NCI-H446 treated with DMSO at 0.1 percent for 48 hours (cell line): ENCODE measurements around the gene FAM3B.

ENCODE experiments used
- DNase-seq: peaks from one replicate; lab custom pipeline; 2025; lab: John Stamatoyannopoulos, UW

FAM3B gene

DNA sequence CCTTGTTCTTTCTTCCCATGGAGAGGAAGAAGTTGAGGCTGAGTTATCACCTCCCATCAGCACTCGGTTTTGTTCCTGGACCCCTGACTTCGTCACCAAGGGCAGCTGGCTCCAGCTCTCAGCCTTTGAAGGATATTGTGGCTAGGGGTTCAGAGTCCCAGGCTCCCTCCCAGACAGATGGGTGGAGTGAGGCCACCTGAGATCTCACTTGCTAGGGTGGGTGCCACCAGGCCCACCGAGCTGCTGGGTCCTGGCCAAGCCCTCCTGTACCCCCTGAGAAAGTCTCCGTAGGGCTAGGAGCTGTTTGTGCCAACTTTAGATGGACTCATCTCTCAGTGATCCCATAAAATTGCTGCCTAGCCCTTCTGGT is 52.1 kb downstream of the FAM3B start:
- no peak for DNase-seq

DNA sequence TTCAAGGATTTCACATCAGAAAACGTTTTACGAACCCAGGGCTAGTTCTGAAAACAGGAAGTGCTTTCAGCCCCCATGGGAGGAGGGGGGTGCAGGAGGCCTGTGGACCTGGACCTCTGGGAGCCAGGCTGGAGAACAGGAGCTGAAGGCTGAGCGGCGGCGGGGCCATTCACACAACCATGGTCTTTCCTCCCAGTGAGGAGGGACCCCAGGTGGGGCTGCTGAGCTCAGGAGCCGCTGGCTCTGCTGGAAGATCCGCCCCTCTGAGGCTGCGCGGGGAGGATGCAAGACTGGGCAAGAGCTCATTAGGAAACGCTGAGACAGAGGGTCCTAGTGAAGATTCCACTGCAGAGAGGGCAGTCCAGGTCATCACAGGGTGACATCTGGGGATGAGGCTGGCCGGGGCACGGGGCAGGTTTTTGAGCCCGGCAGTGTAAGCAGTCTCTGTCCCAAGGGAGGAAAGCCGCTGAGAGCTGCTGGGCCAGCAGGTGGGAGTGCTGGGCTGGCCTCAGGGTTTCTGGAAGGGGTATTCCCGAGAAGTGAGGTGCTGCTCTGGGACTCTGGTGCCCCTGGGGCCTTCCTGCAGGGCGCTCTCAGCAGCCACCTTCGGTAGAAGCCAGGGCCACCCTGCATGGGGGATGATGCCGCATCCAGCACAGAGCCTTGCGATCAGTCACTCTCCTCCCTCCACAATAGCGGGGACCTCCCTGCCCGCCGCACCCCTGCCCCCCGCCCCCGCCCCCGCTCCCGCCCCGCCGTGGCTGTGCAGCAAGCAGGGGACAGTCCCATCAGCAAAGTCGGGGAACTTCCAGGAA is 52.7 kb downstream of the FAM3B start:
- no peak for DNase-seq

DNA sequence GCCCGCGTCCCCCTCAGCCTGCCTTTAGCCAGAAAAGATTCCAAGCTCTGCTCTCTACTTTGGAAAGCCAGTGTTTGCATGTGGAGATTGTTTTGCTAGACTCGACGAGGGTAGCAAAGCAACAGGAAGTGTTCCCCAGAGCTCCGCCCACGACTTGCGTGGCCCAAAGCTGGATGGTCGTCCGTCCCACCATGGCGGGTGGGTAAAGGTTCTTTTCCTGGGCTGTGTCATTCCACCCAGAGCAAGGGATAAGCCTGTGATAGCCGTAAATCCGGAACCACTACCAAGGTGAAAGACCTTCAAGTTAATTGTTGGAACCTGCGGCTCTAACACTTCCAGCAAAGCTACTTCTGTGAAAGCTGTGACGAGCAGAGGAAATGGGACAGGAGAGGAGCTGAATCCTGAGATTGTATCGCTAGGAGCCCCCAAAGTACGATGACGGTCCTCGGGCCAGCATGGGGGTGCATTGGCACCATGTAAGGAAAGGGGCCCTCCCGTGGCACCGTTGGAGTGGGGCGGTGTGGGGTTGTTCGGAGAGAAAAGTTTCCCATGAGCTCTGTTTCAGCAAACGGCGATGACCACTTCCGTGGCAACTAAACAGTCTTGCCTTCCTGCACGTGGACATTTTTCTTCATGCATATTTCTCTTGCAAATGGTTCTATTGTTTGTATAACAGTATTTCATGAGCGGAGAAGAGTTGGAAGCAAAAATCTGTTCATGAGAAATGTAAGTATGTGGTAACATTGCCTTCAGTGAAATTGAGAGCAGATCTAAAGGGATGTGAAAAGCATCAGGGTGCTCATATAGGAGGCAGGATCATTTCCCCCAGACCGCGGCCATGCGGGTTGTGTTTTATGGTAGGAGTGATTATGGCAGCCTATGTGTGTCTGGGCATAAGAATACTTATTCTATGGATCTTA is 53.6 kb downstream of the FAM3B start:
- no peak for DNase-seq

DNA sequence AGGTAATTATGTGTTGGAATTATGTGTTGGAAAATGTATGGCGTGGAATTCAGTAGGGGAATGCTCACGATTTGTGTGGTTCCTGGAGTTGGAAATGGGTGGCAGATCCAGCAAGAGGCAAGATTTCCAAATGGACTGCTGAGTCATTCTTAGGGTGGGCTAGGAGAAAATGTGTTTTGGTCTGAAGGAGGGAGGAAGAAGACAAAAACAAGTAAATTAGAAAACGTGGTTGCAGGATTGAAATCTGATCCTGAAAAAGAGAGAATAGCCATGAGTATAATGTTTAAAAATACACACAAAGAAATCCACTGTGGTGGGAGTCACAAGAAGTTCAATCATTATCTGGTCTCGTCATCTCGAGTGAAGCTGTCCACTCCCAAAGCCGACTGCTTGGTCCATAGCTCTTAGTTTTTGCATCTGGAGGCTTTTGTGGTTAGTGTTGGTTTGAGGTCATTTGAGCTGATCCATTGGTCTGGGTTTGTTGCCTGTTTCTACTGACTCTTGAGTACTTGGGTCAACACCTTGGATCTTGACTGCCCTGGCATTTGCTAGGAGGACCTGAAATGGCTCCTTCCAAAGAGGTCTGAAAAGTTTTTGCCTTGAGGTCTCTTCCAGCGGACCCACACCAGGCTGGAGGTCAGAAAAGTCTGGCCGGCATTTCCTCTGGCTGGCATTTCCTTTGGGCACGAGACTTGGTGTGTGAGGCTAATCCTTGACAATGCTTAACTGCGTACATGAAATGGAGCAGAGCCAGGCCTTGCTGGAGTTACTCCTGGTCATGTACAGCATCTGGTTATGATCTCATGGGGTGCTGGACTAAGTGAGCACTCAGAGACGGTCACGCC is 54.5 kb downstream of the FAM3B start:
- DNase-seq, result no peak

DNA sequence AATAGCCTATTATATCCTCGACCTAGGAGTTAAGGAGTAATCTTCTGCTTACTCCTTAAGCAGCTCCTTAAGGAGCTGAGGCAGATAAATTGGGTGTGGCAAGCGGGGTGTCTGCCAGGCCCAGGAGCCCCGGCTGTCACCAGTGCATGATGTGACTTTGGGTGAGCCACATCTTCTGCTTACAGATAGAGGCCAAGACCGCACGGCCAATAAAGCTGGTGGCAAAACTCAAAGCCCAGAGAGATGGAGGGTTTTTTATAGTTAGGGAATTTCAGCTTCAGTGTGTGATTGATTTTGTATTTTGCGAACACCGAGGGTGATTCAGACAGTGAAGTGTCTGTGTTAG is 55.1 kb downstream of the FAM3B start:
- no peak for DNase-seq

DNA sequence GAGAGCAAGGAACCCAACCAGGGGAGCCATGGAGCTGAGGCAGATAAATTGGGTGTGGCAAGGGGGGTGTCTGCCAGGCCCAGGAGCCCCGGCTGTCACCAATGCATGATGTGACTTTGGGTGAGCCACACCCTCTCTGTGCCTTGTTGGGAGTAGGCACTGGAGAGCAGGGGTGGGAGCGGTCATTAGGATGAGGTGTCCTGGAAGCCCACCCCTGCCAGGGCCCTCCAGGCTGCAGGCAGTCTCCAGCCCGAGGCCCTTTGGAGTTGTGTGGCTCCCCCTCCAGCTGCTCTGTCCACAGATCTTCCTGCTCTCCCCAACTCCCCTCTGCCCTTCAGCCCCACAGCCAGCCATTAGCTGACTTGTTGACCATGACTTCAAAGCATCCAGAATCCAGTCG is 56.7 kb downstream of the FAM3B start:
- DNase-seq, result no peak

DNA sequence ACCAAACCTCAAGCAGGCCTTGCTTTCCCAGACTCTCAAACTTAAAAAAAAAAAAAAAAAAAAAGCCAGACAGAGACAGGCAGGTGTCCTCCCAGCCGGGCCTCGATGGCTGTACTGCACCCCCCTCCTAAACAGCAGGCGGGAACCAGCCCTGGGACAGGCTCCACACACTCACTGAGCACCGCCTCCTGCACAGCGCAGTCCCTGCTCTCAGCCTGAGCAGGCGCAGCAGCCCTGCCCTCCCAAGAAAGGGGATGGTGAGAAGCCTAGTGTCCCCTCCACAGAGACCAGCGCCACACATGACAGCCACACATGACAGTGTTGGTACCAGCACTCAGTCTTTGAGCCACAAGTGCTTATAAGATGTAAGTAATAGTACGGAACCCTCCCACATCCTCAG is 57.2 kb downstream of the FAM3B start:
- no peak for DNase-seq

DNA sequence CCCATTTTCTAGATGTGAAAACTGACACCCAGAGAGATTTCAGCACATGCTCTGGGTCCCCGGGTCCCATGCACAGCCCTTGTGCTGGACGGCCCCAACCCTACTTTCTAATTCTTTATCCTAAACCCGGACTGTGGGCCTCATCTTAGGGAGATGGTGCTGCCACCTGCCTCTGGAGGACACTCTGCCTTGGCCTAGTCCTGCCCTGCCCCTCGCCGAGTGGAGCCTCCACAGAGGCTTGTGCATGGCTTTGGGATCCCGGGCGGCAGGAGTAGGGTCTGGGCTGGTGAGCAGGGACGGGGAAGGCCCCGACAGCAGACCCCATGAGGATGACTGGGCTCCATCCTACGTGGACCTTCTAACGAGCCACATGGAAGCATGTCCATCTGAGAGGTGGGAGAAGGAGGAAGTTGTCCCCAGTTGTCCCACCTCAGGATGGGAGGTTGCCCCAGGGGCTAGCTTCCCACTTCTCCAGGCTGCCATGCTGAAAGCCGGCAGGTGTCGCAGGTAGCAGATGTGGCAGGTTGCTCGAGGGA is 57.6 kb downstream of the FAM3B start:
- DNase-seq, result no peak

DNA sequence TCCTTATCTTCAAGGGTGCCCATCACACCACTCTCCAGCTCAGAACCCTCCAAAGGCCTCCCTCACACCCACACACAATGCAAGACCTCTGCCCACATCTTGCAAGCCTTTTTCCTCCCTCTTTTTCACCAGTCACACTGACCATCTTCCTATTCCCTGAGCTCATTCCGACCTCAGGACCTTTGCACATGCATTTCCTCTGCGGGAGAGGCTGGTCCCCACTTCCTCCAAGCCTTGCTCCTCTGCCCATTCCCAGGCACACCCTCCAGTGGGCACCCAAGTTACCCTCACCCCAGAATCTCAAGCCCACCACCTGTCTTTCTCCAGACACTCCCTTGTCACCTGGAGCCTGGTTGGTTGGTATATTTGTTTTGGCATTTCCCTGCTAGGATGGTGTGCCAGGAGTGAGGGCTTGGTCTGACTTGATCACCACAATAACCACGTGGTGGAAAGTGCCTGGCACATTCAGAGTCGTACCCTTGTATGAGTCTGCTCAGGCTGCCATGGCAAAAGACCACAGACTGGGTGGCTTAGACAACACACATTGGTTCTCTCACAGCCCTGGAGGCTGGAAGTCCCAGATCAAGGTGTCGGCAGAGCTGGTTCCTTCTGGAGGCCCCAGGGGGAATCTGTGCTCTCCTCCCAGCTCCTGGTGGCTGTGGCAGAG is 58.4 kb downstream of the FAM3B start:
- DNase-seq, result no peak

DNA sequence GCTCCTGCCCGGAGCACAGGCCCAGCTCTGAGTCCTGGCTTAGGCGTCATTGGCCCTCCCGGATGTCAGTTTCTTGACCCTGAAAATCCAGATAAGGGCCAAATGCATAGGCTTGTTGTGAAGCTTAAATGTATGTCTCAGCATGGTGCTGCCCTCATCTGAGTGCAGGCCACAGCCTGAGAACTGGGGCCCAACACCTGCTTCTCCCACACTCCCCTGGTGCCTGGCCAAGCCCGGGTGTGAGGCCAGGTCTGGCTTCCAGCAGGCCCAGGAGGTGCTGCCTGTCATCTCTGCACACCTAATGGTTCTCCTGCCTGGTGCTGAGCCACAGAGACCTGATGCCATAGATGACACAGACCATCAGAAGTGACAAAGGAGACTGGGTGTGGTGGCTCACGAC is 59.3 kb downstream of the FAM3B start:
- no peak for DNase-seq

DNA sequence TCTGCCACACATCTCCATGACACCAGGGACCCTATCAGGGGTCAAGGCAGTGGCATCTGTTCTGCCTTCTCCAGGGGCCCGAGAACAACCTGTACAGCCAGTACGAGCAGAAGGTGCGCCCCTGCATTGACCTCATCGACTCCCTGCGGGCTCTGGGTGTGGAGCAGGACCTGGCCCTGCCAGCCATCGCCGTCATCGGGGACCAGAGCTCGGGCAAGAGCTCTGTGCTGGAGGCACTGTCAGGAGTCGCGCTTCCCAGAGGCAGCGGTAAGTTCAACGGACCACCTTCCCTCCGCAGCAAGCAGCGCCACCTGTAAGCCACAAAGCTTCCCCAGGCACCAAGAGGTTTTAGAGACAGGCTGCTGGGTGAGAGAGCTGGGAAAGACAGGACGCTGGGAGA is 61.1 kb downstream of the FAM3B start:
- no peak for DNase-seq

DNA sequence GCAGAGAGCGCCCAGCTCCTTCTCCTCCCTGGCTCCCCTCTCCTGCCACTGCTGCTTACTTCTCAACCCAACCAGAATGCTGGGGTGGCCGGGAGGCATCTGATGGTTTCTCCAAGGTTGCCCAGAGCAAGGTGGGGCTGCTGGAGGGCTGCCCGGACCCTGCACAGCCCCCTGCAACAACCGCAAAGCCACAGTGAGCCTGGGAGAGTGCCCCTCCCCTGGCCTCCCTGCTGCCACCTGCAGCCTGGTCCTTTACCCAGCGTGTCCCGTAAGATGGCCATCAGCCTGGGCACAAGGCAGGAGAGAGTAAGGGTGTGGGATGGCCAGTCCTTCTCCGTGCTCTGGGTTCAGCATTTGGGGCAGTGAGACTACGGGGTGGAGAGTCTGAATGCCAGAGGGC is 62.2 kb downstream of the FAM3B start:
- DNase-seq, result no peak

DNA sequence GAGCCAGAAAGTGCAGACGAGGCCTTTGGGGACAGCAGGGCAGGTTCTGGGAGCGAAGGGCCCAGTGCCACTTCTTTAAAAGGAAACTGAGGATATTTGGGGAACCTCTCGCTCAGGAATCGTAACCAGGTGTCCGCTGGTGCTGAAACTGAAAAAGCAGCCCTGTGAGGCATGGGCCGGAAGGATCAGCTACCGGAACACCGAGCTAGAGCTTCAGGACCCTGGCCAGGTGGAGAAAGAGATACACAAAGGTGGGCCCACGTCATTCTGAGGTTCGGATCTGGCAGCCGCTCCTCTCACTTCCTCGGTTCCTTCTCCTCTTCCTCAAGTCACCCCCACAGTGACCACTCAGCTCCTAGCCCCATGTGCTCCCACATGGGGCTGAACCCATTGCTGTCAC is 63.3 kb downstream of the FAM3B start:
- DNase-seq, result no peak

DNA sequence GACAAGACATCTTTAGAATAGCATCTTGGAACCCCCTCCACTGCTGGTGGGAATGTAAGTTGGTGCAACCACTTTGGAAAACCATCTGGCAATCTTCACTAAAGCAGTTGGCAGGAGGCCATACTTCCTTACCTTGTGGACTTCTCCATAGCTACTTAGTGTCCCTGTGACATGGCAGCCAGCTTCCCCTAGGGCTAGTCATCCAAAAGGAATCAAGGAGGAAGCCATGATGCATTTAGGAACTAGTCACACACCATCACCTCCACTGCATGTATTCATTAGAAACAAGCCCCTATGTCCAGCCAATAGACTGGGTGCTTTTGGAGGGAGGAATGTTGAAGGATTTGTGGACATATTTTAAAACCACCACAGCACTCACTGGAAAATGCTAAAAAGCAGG is 65.1 kb downstream of the FAM3B start:
- no peak for DNase-seq

DNA sequence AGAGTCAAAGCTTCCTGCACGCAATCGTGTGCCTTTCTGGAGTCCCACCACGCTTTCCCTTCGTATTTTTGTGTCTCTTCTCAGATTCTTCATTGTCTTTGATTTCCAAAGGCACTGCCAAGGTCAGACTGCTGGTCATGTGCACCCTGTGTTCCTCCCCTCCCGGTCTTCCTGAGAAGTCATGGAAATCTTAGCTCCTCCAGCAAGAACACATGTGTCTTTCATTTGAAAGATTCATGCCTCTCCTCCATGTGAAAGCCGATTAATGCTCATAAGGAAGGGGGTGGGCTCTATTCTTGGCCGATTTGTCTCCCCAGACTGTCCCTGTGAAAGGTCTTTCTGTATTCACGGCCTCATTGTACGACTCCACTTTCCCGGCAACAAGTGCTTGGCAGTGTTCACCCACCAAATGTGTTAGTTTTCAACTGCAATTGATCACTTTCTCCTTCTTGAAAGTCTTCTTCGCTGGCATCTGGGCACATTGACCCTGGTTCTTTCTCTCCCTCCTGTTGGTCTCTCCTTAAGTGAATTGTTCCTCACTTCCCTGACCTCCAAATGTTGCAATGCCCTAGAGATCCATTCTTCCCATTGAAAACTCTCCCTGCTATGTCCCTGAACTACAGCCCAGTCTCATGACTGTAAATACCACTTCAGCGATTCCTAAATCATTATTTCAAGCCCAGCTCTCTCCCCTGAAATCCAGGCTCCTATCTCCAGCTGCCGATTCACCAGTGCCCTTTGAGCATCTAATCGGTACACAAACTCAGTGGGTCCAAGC is 70.6 kb downstream of the FAM3B start:
- no peak for DNase-seq

DNA sequence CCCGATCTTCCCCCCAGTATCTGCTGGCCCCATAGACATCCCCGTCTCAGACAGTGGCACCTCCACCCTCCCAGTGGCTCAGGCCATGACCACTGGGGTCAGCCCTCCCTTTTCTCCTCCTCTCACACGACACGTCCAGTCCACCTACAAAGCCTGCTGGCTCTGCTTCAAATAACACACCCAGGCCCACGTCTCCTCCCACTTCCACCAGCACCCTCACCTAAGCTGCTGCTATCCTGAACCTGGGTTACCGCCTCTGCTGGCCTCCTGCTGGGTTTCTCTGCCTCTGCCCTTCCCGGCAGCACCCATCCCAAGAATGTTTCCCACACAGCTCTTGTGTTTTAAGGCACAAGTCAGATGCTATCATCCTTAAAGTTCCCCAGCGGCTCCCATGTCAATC is 71.2 kb downstream of the FAM3B start:
- no peak for DNase-seq

DNA sequence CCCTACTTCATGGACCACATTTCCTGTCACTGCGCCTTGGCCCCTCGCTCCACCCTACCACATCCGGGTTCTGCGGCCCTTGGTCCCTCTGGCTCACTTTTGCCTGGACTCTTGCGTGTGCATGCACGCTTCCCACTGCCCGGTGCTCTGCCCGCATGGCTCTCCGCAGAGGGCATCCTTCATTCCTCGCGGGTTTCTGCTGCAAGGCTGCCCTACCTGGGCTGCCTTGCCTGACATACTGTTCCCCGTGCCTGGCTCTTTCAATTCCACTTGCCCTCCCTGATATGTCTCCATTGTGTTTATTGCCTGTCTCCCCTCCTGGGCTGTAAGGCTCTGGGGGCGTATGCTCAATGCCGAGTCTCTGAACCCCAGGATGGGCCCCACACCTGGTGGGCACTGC is 71.7 kb downstream of the FAM3B start:
- no peak for DNase-seq

DNA sequence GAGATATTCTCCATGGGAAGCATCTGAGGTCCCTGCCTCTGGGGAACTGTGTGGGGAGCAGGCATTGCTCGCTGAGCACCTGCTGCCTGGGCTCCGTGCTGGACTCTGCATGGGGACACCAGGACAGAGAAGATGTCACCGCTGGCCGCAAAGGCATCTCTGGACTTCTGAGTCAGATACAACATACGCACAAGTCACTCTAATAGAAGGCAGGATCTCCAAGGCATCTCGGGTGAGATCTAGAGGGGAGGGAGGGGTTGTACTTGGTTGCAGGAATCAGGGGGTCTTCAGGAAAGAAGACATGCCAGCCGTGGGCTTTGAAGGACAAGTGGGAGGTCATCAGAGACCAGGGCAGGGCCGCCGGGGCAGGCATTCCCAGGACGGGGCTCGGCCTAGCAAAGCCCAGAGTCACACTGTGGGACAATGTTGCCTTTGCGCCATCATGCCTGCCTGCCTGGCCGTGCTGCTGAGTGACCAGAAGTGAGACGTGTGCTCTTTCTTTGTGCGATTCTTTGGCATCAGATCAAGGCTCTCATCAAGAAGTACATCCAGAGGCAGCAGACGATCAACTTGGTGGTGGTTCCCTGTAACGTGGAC is 73.5 kb downstream of the FAM3B start:
- DNase-seq, result no peak

DNA sequence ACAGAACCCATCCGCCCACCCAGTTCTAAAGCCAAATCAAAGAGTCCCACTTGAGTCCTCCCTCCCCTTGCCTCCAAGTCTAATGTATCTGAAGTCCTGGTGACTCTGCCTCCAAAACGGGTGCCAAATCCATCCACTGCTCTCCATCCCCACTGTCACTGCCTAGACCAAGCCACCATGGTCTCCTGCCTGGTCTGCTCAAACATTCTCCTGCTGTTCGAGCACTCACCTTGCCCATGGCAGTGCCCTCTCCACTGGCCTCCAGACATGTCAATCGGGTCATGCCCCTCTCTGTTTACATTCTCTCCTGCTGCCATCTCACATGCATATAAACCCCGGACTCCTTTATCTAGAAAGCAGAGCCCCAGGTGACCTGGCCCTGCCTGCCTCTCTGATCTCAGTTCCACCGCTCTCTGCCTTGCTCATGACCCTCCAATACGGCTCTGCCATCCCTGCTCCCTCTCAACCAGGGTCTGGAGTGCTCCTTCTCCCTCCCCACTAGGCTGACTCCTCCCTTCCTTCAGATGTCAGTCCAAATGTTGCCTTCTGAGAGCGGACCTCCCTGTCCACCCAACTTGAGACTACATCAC is 77.4 kb downstream of the FAM3B start:
- DNase-seq, result no peak

DNA sequence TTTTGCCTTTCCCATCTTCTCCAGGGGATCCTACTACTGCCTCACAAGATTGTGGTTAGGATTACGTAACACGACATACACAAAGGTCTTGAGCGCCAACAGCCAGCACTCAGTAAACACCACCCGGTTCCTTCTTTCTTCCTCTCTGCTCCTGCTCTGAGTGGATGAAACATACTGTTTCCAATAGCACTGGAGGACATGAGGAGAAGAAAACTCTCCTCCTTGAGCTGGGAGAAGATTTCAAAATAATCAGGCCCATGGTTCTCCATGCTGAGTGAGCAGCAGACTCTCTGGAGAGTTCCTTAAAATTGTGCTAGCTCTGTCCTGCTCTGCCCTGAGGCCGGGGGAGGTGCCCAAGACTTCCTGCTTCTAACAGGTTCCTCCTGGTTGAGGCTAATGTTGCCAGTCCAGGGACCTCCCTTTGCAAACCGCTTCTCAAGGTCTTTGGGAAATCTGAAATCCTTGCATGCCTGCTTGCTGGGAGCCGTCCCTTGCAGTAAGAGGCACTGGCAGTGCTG is 80.0 kb downstream of the FAM3B start:
- no peak for DNase-seq
